ENCODE data around the gene CYSTM1. TPM values are rescaled to one million over a fixed set of nuclear protein-coding genes. Genes with fewer than 3 reads are reported as not detected.

CYSTM1 gene
- total RNA-seq, 2 experiments from 2014 or later, result 21.4 to 36.7 TPM

- Histone ChIP-seq H3K36me3 (ENCODE audit: insufficient read depth, low read length) (no peaks in the 10 kb centered on the region), H4K20me1 (ENCODE audit: insufficient read depth, low read length) (no peaks in the 10 kb centered on the region), H3K4me3 (ENCODE audit: low read depth, low read length, poor library complexity, severe bottlenecking) (no peak overlapping the region), H3K4me1 (ENCODE audit: insufficient read depth, low read length, poor library complexity, severe bottlenecking) (peaks cover 10% of the 10 kb centered on the region), H3K9me2 (ENCODE audit: insufficient read depth, low read length) (no peaks in the 10 kb centered on the region), H2AFZ (ENCODE audit: low read length) (no peak overlapping the region), H3K4me2 (ENCODE audit: low read length) (no peak overlapping the region), H3K9me3 (ENCODE audit: low read length) (no peaks in the 10 kb centered on the region), H3K79me2 (ENCODE audit: insufficient read depth, low read depth, low read length) (peaks cover 9% of the 10 kb centered on the region; the same call in 1 of the 2 replicates), H3K27ac (ENCODE audit: low read depth, low read length, poor library complexity, severe bottlenecking) (no peak overlapping the region)
- BruUV-seq (replicated peaks), result no TSS peak
- no peak for TF ChIP-seq CTCF (conservative IDR thresholded peaks at IDR 0.05; ENCODE audit: low read length)
- TF ChIP-seq EZH2phosphoT487 (IDR thresholded peaks at IDR 0.05; ENCODE audit: borderline replicate concordance, low read depth, low read length), result no peak
- intact Hi-C loops (cut with micrococcal nuclease; ENCODE audit: unreplicated experiment), result no loop called here
- ChIA-PET CTCF (ENCODE audit: unreplicated experiment) (no interaction called here), POLR2A (interaction anchor here (0.6 to 1.3 kb wide), 6 partner anchors 9 to 377 kb away, joined by 3 to 7 read pairs (median 4); no protein-coding TSS in a partner anchor)
- no peak for DNase-seq (ENCODE audit: low spot score)
These were observed 3.6 kb downstream of the CYSTM1 start for GRCh38 chr5:140178482-140179116.

GRCh38 chr5:140181002-140181483 lies 6.1 kb downstream of the CYSTM1 start:
- no peaks in the 10 kb centered on the region for H4K20me1 ChIP-seq (ENCODE audit: insufficient read depth, low read length)
- intact Hi-C loops (cut with micrococcal nuclease; ENCODE audit: unreplicated experiment), result no loop called here
- no peak overlapping the region for H3K4me2 ChIP-seq (ENCODE audit: low read length)
- no peak overlapping the region for H2AFZ ChIP-seq (ENCODE audit: low read length)
- DNase-seq (ENCODE audit: low spot score), result no peak
- H3K27ac ChIP-seq (ENCODE audit: low read depth, low read length, poor library complexity, severe bottlenecking), result no peak overlapping the region
- TF ChIP-seq EZH2phosphoT487 (IDR thresholded peaks at IDR 0.05; ENCODE audit: borderline replicate concordance, low read depth, low read length), result no peak
- no peak for TF ChIP-seq CTCF (conservative IDR thresholded peaks at IDR 0.05; ENCODE audit: low read length)
- POLR2A ChIA-PET, result interaction anchor here (0.6 to 1.5 kb wide), 3 partner anchors 15 to 1700 kb away, joined by 3 read pairs; no protein-coding TSS in a partner anchor
- BruUV-seq (replicated peaks), result no TSS peak
- peaks cover 4% of the 10 kb centered on the region for H3K4me1 ChIP-seq (ENCODE audit: insufficient read depth, low read length, poor library complexity, severe bottlenecking)
- no peaks in the 10 kb centered on the region for H3K9me3 ChIP-seq (ENCODE audit: low read length)
- no peaks in the 10 kb centered on the region for H3K9me2 ChIP-seq (ENCODE audit: insufficient read depth, low read length)
- CTCF ChIA-PET (ENCODE audit: unreplicated experiment), result no interaction called here
- H3K36me3 ChIP-seq (ENCODE audit: insufficient read depth, low read length), result no peaks in the 10 kb centered on the region
- H3K4me3 ChIP-seq (ENCODE audit: low read depth, low read length, poor library complexity, severe bottlenecking), result no peak overlapping the region
- peaks cover 5% of the 10 kb centered on the region; the same call in 1 of the 2 replicates for H3K79me2 ChIP-seq (ENCODE audit: insufficient read depth, low read depth, low read length)

- Histone ChIP-seq H4K20me1 (ENCODE audit: insufficient read depth, low read length) (no peaks in the 10 kb centered on the region), H3K27ac (ENCODE audit: low read depth, low read length, poor library complexity, severe bottlenecking) (no peak overlapping the region), H3K4me1 (ENCODE audit: insufficient read depth, low read length, poor library complexity, severe bottlenecking) (peaks cover 2% of the 10 kb centered on the region), H3K4me2 (ENCODE audit: low read length) (no peak overlapping the region), H3K79me2 (ENCODE audit: insufficient read depth, low read depth, low read length) (peaks cover under 1% of the 10 kb centered on the region; the same call in 1 of the 2 replicates), H3K4me3 (ENCODE audit: low read depth, low read length, poor library complexity, severe bottlenecking) (no peak overlapping the region), H2AFZ (ENCODE audit: low read length) (no peak overlapping the region), H3K9me3 (ENCODE audit: low read length) (no peaks in the 10 kb centered on the region), H3K9me2 (ENCODE audit: insufficient read depth, low read length) (no peaks in the 10 kb centered on the region), H3K36me3 (ENCODE audit: insufficient read depth, low read length) (no peaks in the 10 kb centered on the region)
- DNase-seq (ENCODE audit: low spot score), result no peak
- ChIA-PET CTCF (ENCODE audit: unreplicated experiment) (no interaction called here), POLR2A (interaction anchor here (0.6 kb wide), 2 partner anchors 343 to 1699 kb away, joined by 3 read pairs; no protein-coding TSS in a partner anchor)
- TF ChIP-seq CTCF (conservative IDR thresholded peaks at IDR 0.05; ENCODE audit: low read length) (no peak), EZH2phosphoT487 (IDR thresholded peaks at IDR 0.05; ENCODE audit: borderline replicate concordance, low read depth, low read length) (no peak)
- BruUV-seq (replicated peaks), result no TSS peak
- intact Hi-C loops (cut with micrococcal nuclease; ENCODE audit: unreplicated experiment), result no loop called here
These were observed 6.5 kb downstream of the CYSTM1 start for GRCh38 chr5:140181525-140181924.
